ENCODE results near the gene CROCC2.

The CROCC2 gene

DNA sequence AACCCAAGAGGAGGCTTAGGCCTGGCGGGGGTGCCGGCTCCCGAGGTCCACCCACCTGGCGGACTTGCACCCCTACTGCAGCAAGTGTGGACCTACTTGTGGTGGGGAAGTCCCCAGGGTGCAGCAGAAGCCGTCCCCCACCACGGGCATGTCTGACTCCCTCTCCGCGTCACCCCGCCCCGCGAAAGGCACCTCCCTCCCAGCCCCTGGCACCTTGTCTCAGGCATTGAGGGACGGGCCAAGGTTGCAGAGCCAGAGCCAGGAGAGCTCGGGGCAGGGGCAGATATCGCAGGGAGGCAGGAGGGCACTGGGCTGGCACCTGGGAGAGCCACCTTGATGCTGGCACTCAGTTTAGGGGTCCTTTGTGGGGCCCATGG, 19.0 kb downstream of the CROCC2 start:
- DNase-seq: no peak

DNA sequence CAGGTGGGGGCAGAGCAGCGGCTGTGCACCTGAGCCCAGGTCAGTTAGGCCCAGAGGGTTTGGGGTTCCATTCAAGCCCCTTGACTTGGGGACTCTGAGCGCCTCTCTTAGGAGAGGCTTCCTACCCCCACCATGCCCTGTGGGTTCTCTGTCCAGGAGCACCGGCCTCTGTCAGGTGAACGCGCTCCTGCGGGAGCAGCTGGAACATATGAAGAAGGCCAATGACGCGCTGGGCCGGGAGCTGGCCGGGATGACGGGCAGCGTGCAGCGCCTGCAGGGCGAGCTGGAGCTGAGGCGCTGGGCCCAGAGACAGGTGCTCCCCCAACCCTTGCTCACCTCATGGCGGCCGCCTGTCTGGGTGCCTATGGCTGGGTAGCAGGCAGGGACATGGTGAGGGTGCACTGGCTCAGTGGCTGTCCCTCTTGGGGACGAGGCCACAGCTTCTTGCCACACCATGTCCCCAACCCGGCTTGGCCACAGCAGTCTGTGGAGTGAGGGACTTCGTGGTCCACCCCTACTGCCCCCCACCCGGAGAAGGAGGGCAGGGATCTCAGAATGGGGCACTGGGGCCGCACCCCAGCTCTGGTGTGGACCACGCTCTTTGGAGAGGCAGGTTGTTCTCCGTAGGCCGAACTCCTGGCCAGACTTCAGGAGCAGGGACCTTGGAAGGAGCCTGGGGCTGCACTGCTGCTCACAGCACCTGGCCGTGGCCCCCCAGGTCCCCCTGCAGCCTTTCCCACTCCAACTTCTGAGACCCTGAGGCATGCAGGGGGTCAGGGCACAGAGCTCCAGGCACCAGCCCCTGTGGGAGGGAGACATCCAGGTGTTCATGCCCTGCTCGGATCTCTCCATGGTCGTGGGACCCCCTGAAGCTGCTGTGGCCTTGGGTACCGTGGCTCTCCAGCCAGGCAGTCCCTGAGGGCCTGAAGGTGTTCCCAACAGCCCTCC, 19.7 kb downstream of the CROCC2 start:
- DNase-seq: no peak

DNA sequence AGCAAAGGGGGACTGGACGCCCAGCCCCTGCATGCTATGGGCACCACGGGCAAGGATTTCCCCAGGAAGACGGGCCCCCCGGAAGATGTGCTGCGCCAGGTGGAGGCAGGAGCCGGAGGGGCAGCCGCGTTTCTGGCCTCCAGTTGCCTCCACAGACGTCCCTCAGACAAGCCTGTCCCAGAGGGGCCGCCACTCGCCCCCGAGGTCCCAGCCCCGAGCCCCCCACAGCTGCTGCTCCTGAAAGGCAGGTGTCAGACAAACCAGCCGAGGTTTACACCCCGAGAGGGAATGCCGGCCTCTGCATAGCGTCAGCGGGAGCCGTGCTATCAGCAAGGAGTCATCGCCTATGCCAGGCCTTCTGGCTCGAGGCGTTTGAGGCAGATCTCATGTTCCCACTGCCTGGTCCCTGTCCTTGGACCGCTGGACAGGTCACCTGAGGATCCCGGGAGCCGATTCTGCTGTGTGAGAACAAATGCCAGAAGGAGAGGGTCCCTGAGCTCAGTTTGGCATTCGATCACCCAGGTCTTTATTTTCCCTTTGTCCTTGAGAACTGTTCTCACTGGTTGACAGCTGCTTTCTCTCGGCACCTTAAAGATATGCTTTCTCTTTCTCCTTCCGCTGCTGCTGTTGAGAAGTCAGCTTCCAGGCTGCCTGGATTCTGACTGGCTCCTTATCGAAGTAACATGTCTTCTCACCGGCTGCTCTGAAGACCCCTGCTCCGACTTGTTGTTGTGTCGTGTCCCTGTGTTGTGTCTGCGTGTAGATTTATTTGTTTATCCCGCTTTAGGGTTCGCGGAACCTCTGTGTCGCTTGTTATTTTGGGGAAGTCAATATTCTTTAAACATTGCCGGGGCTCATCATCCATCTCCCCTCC, 20.6 kb downstream of the CROCC2 start:
- DNase-seq: no peak

DNA sequence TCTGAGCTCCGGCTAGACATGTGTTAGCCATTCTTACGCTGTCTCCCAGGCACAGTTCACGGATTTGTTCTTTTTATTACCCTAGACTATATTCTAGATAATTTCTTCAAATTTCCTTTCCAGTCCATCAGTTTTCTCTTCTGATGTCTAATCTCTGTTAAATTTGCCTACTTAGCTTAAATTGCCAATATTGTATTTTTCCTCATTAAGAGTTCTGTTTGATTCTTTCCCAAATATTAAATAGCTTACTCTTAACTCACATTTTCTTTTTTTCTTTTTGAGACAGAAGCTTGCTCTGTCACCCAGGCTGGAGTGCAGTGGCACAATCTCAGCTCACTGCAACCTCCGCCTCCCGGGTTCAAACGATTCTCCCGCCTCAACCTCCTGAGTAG, 21.2 kb downstream of the CROCC2 start:
- no peak for DNase-seq

DNA sequence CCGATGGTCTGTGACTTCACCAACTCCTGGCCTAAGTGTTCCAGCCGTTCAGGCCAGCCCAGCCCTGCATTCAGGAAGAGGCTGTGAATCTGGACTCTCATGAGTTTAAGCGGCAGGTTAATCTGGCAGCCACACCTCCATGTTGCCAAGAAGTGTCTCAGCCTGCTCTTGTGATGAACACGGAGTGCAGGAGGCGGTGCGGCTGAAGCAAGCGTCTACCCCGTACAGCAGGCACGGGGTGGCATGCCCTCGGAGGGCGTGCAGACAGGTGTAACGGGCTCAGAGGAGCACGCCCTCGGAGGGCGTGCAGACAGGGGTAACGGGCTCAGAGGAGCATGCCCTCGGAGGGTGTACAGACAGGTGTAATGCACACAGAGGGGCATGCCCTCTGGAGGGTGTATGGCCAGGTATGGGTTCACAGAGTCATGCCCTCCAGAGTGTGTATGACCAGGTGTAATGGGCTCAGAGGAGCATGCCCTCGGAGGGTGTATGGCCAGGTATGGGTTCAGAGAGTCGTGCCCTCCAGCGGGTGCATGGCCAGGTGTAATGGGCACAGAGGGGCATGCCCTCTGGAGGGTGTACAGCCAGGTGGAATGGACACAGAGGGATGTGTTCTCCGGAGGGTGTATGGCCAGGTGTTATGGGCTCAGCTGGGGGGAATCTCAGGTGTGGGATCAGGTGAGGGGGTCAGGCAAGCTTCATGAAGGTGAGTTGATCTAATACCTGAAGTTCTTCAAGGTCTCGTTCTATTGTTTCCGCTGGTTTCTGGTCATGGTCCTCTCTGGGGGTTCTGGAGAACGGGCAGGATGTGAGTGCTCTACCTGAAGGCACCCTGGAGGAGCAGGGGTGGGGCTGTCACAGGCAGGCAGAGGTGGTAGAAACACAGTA, 22.6 kb downstream of the CROCC2 start:
- no peak for DNase-seq

DNA sequence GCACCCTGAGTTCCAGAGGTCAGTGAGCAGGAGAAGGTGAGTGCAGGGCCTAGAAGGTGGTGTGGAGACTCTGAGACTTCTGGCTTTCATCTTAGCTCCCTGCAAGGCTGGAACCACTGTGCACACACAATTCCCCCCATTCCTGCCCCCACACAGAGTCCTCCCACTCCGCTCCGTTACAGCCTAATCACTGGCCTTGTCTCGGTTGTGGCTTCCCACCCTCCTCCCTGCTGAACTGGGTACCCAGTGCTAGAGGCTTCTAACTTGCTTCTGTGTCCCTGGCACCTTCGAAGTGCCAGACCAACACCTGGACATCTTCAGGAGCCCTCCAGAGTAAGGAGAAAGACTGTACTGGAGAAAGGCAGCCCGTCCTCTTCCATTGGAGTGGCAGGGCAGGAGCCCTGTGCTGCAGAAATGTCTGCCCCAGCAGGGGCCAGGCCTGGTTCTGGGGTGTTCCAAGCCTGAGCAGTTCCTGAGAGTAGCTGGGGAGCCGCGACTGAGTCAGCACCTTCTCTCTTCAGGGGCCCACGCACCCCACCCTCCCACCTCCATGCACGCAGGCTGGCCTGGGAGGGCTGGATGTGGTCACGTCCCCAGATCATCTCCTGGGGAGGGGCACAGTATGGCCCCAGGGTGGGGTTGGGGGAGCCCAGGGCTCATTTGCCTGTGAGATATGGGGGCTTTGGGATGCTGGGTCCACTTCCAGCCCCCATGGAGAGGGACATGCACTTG, 23.4 kb downstream of the CROCC2 start:
- DNase-seq: no peak

DNA sequence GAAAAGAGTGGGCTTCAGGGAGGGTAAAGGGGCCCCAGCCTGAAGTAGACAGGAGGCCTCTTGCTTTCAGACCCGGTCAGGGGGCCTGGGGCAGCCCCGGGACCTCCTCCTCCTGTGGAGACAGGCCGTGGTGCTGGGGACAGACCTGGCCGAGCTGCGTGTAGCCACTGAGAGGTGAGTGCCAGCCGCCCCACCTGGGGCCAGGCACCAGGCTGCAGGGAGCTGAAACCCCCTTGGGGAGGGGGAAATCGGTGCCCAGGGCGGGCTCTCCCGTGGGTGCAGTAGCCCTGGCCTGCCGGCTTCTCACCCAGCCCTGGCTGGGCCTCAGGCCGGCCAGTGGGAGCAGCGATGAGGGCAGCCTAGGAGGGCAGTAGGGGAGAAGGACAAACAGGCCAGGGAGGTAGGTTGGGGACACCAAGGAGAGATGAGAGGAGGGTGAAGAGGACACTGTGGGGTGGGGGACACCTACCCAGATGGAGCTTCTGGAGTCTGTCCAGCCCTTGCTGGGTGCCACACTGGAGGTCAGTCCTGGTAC, 24.0 kb downstream of the CROCC2 start:
- DNase-seq: no peak

DNA sequence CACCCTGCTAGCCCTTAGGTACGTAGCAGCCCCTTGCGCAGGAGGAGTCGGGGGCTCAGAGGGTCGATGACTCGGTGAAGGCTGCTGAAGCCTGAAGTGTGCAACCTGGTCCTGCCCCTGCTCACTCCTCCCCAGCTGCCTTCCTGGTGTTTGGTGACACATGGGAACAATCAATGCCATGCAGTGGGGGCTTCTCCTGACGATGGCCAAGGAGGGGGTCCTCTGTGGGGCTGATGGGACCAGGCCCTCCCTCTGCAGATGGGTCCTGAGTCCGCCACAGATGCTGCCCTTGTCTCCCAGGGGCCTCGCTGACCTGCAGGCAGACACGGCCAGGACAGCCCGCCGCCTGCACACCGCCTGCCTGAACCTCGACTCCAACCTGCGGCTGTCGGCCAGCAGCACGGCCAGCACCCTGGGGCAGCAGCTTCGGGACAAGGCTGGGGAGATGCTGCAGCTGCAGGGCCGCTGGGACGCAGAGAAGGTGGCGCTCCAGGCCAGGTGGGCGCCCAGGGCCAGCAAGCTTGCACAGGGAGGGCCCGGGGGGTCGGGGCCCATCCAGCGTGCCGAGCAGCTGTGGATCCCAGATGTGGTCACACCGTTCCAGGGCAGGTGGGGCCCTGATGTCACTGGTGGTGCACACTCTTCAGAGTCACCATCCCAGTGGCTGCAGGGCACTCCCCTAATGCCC, 24.6 kb downstream of the CROCC2 start:
- no peak for DNase-seq

DNA sequence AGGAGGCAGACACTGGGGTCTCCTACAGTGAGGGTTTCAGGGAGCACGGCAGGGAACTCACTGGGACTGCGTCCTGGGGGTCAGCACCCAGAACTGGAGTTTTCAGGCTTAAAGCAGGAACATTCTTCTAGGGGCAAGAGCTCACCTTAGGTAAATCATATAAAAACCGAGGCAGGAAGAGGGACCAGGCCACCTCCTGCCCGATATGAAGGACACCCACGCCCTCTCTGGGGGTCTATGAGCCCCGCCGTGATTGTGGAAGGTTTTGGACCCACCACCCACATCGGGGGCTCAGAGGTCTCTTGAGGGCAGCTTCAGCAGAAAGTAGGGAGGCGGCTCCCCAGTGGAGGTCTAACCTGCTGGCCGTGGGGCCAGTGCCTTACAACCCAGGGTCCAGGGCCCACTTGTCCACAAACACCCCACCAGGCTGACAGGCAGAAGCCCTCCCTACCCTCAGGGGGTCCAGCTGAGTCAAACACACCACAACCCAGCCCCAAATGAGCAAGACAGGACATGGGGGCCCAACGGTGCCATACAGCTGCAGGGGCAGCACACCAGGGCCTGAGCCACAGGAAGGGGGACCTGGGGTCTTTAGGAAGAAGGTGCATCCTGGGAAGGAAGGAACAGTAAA, 25.3 kb downstream of the CROCC2 start:
- no peak for DNase-seq

DNA sequence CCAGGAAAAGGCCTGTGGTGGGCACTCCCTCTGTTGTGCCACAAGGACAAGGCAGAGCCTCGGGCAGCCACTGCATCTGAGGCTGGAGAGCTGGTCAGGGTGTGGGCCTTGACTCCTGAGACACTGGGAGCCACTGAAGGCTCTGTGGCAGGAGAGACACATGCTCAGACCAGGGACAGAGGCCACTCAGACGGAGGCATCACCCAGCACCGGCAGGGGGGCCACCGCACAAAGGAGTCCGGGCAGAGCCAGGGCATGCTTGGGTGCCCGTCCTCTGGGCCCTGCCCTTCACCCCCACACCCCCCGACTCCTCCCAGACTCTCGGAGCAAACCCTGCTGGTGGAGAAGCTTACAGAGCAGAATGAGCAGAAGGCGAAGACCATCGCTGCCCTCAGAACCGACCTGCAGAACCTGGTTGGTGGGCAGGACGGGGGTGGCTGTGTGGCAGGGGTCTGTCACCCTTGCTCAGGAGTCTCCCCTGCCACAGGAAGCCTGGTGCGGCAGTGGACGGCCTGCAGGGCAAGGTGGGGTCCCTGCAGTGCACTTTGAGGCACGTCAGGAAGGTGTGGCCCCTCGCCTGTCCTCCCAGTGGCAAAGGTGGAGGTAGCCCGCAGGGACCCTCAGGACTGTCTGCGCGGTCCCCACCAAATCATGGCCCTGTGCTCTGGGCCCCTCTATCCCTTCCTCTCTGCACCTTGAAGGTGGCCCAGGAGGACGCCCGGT, 26.0 kb downstream of the CROCC2 start:
- DNase-seq: no peak

DNA sequence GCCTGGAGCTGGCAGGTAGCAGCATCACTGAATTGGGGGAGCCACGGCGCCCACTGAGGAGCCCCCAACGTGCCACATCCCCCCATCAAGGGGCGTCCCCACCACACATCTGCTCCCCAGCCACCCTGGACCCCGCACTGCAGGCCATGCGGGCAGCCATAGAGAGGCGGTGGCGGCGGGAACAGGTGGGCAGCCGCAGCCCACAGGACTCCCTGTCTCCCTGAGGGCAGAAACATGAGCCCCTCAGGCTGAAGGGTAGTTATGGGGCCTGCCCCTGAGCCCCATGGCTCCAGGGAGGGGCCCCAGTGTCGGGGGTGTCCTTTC, 26.6 kb downstream of the CROCC2 start:
- no peak for DNase-seq

DNA sequence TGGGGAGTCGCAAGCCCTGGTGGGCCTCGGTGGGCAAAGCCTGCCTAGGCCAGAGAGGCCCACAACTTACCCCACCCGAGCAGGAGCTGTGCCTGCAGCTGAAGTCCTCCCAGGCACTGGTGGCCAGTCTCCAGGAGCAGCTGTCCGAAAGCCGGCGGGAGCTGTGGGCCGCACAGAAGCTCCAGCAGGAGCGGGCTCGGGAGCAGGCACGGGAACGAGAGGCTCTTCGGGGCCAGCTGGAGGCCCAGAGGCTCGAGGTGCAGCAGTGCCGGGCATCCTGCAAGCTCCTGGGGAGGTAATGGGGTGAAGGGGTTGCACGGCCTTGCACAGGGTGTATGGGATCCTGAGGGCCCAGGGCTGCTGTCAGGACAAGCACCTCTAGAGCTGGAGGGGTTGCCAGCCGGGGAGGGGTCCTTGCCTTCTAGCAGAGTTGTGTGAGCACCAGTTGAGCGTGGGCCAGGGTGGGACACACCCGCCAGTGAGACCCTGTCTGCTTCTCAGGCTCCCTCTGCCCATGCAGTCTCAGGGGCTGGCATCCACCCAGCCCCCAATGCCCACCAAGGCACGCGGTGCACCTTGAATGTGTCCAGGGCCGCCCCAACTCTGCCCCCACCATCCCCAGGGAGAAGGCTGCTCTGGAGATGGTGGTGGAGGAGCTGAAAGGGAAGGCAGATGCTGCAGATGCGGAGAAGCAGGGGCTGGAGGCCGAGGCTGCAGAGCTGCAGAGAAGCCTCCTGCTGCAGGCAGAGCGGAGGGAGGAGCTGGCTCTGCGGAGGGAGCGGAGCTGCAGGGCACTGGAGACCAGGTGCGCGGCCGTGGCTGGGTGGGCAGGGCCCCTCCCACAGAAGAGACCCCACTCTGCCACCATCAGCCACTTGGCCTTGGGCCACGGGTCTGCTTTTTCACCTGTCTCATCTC, 27.2 kb downstream of the CROCC2 start:
- no peak for DNase-seq

DNA sequence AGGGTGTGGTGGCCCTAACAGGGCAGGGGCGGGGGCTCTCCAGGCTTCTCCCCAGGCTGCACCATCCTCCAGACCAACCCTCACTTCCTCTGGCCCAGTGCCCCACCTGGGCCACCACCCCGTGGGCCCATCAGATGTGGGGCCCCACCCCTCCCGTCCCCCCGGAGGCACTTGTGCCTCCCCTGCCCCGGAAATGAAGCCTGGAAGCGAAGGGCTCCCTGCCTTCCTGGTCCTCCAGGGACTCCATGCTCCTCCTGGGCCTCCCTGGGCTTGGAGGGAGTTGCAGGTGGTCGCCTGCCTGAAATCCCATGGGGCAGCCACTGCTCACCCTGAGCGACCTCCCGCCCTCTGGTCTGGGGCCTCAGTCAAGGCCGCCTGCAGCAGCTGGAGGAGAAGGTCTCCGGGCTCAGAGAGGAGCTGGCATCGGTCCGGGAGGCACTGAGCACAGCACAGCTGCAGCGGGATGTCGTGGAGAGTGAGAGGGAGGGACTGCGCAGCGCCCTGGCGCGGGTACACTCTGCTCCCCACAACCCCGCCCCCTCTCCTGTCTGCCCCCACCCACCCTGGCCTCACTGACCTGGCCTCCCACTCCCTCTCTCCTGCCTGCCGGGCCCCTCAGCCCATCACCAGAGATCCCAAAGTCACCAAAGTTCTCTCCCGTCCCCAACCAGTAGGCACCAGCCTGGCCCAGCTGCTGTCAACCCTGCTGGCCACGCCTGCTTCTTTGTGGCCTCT, 28.0 kb downstream of the CROCC2 start:
- no peak for DNase-seq

DNA sequence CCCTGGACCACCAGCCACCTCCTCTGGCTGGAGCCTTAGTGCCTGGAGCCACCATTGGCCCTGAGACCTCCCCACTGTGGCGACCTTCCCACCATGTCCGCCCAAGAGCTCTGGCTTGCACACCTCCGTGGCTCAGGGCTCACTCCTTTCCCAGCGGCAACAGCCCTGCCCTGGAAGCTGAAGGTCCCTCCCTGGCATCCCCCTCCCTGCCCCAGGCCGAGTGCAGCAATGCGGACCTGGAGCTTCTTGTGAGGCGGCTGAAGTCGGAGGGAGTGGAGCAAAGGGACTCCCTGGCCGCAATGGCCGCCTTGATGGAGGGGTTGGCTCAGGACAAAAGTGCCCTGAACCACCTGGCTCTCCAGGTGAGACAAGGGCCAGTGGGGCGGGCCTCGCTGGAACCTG, 28.6 kb downstream of the CROCC2 start:
- no peak for DNase-seq

DNA sequence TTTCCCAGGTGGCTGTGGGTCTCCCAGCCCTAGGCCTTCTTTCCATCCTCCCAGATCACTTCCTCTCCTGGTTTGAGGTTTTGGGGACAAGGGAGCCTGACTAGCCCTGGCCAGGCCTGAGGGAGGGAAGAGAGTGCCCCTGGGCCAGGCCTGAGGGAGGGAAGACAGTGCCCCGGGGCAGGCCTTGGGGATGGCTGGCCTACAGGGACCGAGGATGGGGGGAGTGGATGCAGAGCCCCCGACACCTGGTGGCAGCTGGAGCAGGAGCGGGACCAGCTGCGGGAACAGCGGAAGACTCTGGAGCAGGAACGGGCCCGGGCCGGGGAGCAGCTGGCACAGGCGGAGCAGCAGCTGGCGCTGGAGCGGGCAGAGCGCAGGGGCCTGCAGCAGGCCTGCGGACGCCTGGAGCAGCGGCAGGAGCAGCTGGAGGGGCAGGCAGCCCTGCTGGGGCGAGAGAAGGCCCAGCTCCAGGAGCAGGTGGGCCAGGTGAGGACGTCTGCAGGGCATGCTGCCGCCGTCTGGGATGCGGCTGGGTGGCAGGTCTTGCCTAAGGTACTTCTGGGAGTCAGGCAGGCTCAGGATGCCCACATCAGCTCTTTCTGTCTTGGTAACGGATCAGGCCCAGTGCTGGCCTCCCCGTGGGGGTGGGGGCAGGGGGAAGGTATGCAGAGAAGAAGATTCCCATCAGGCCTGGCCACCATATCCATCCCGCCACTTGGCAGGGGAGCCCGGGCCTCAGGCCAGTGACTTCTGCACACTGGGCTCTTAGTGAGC, 29.2 kb downstream of the CROCC2 start:
- DNase-seq: no peak

DNA sequence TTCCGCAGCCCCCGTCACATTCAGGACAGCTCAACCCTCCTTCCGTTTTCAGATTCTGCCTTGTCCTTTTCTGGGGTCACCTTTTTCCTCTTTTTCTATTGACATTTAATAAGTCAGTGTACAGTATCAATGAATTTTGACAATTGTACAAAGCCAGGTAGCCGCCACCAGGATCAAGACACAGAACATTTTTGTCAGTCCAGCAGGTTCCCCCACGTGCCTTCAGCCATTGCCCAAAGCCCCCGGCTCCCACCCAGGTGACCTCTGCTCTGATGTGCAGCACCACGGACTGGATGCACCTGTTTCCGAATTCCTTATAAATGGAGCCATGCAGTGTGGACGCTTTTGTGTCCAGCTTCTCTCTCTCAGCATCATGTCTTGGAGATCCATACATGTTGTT, 30.0 kb downstream of the CROCC2 start:
- no peak for DNase-seq

DNA sequence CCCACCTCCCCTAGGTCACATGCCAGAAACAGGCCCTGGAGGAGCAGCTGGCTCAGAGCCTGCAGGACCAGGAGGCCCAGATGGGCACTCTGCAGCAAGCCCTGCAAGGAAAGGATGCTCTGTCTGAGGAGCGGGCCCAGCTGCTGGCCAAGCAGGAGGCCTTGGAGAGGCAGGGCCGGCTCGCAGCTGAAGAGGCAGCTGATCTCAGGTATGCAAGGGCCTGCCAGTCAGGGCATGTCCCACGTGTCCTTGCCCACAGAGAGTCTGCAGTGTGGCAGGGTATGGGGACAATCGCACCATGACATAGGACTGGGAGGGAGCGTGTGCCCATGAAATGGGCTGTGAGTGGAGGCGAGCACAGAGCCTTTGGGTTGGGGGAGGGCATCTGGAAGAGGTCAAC, 39.9 kb downstream of the CROCC2 start:
- DNase-seq: no peak

DNA sequence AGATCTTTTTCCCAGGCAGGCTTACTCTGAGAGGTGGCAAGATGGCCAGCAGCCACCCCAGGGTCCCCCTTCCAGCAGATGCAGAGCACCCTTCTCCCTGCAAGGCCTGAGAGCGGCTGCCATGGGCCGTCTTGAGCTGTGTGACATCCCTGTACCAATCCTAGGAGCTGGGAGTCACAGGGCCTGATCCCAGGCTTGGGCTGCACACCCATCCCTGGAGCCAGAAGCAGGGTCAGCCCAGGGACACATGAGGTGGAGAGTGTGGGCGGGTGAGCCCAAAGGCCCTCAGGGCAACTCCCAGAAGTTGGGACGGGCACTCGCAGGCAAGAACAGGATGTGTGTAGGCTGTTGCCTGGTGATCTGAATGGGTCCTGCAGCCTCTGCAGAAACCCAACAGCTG, 40.5 kb downstream of the CROCC2 start:
- peak; percentile 68 to 79 for DNase-seq

Measured in inflammatory macrophage treated with lipopolysaccharide for 1 hour (primary cell).